SK-N-SH (cell line): Measurements from ENCODE around the gene FDX2. TPM values are rescaled to one million over a fixed set of nuclear protein-coding genes. Genes with fewer than 3 reads are reported as not detected.

Experiments used
- CTCF ChIA-PET: fragments of 300-600, 350-600 bp; formaldehyde crosslinking; extraction: SDS; loops from one replicate; lab custom pipeline; 2021; lab: Yijun Ruan, JAX
- POLR2A ChIA-PET: fragments of 350-600 bp; sonication (Branson Sonifier 250); formaldehyde crosslinking; extraction: SDS; loops from one replicate; lab custom pipeline; 2020; ENCODE audit warnings: antibody characterized with exemption, inconsistent platforms; lab: Yijun Ruan, JAX
- DNase-seq: peaks from one replicate; pipeline ENCODE4 v3.0.0; 2012
- H2AFZ ChIP-seq: fragments of 200-600 bp; sonication (generic); 2 replicates; pipeline ENCODE4 v1.8.1; 2016; ENCODE audit warnings: antibody characterized with exemption, mild to moderate bottlenecking, low read depth
- H3F3A ChIP-seq: fragments of 200-600 bp; sonication (generic); replicated peaks from 2 replicates; pipeline ENCODE3; 2016; ENCODE audit warnings: antibody characterized with exemption, mild to moderate bottlenecking; ENCODE audit not compliant: insufficient read depth
- H3K27ac ChIP-seq, 2 experiments: fragments of 200-500 bp in 1 of 2; fragments of 200-600 bp in 1 of 2; sonication (Bioruptor generic) in 1 of 2; sonication (generic), shearing (Covaris generic) in 1 of 2; 2 replicates each; pipeline versions ENCODE4 v1.5.1 to v1.6.1; 2014 to 2016; ENCODE audit warnings: low read depth in 2 of 2, inconsistent platforms in 1 of 2, low read length in 1 of 2, mild to moderate bottlenecking in 1 of 2, mixed read lengths in 1 of 2
- H3K27me3 ChIP-seq: fragments of 200-600 bp; sonication (generic), shearing (Covaris generic); 2 replicates; pipeline ENCODE4 v1.6.1; 2016; ENCODE audit warnings: mixed run types; ENCODE audit not compliant: insufficient read depth
- H3K36me3 ChIP-seq, 2 experiments: fragments of 200-500 bp in 1 of 2; fragments of 200-600 bp in 1 of 2; sonication (Bioruptor generic) in 1 of 2; sonication (generic) in 1 of 2; replicated peaks in 1 of 2; 2 replicates each; pipeline versions ENCODE3 to v1.5.1; 2014 to 2016; ENCODE audit warnings: low read length in 1 of 2, mild to moderate bottlenecking in 1 of 2; ENCODE audit not compliant: insufficient read depth in 2 of 2, control insufficient read depth in 1 of 2
- H3K4me1 ChIP-seq, 2 experiments: fragments of 200-500 bp in 1 of 2; fragments of 200-600 bp in 1 of 2; sonication (Bioruptor generic) in 1 of 2; sonication (generic), shearing (Covaris generic) in 1 of 2; 2 replicates each; pipeline versions ENCODE4 v1.5.1 to v1.6.1; 2014 to 2016; ENCODE audit warnings: low read depth in 1 of 2, low read length in 1 of 2, mixed run types in 1 of 2; ENCODE audit not compliant: insufficient read depth in 2 of 2, control insufficient read depth in 1 of 2
- H3K4me2 ChIP-seq: fragments of 200-600 bp; sonication (generic), shearing (Covaris generic); 2 replicates; pipeline ENCODE4 v1.6.1; 2017; ENCODE audit warnings: mixed run types
- H3K4me3 ChIP-seq, 2 experiments: fragments of 200-500 bp in 1 of 2; fragments of 200-600 bp in 1 of 2; sonication (Bioruptor generic) in 1 of 2; sonication (generic), shearing (Covaris generic) in 1 of 2; 2 replicates each; pipeline versions ENCODE4 v1.5.1 to v1.8.1; 2014 to 2016; ENCODE audit warnings: low read depth in 2 of 2, inconsistent platforms in 1 of 2, low read length in 1 of 2, mild to moderate bottlenecking in 1 of 2, mixed read lengths in 1 of 2, moderate library complexity in 1 of 2
- H3K79me2 ChIP-seq: fragments of 200-600 bp; sonication (generic); 2 replicates; pipeline ENCODE4 v1.8.1; 2017; ENCODE audit warnings: mild to moderate bottlenecking; ENCODE audit not compliant: insufficient read depth
- H3K9ac ChIP-seq: fragments of 200-600 bp; sonication (generic); 2 replicates; pipeline ENCODE4 v1.6.1; 2017; ENCODE audit warnings: mixed run types
- H3K9me2 ChIP-seq: fragments of 200-600 bp; sonication (generic); 2 replicates; pipeline ENCODE4 v1.6.1; 2017; ENCODE audit warnings: mixed run types
- H3K9me3 ChIP-seq: fragments of 200-600 bp; sonication (generic); 2 replicates; pipeline ENCODE4 v1.6.1; 2017; ENCODE audit warnings: mixed run types, mild to moderate bottlenecking, moderate library complexity
- H4K20me1 ChIP-seq: fragments of 200-600 bp; sonication (generic); 2 replicates; pipeline ENCODE4 v1.6.1; 2017; ENCODE audit warnings: mild to moderate bottlenecking, mixed run types; ENCODE audit not compliant: insufficient read depth
- CHD2 ChIP-seq: fragments of 150-350 bp; IDR thresholded peaks from 2 replicates; pipeline ENCODE4 v1.6.1; 2018; ENCODE audit warnings: low read length; ENCODE audit not compliant: partially characterized antibody
- CTCF ChIP-seq: fragments of 200-600 bp; sonication (generic); IDR thresholded peaks from 2 replicates; pipeline ENCODE4 v1.6.1; 2017; ENCODE audit warnings: antibody characterized with exemption, mild to moderate bottlenecking, moderate library complexity
- EP300 ChIP-seq, 2 experiments: IDR thresholded peaks; 2 replicates each; pipeline versions ENCODE4 v1.4.0 to v1.6.1; 2012; ENCODE audit warnings: borderline replicate concordance in 1 of 2, low read depth in 1 of 2, low read length in 1 of 2
- FOXJ3 ChIP-seq: sonication (generic); formaldehyde crosslinking; IDR thresholded peaks from 2 replicates; pipeline ENCODE4 v1.5.1; 2020; ENCODE audit warnings: mild to moderate bottlenecking, missing genetic modification reagents
- JUND ChIP-seq: IDR thresholded peaks from 2 replicates; pipeline ENCODE4 v1.4.0; 2012
- MAX ChIP-seq: IDR thresholded peaks from 2 replicates; pipeline ENCODE4 v1.4.0; 2012; ENCODE audit warnings: low read depth
- RCOR1 ChIP-seq: fragments of 150-350 bp; IDR thresholded peaks from 2 replicates; pipeline ENCODE4 v1.6.1; 2017; ENCODE audit warnings: antibody characterized with exemption, low read length
- REST ChIP-seq: IDR thresholded peaks from 2 replicates; pipeline ENCODE4 v1.6.1; 2012; ENCODE audit warnings: mild to moderate bottlenecking, low read depth, low read length, moderate library complexity
- RFX5 ChIP-seq: IDR thresholded peaks from 2 replicates; pipeline ENCODE4 v1.6.1; 2012; ENCODE audit warnings: mild to moderate bottlenecking, improper control_type of control experiment, low read length
- RXRA ChIP-seq: IDR thresholded peaks from 2 replicates; pipeline ENCODE4 v1.4.0; 2012; ENCODE audit warnings: low read depth, mild to moderate bottlenecking, borderline replicate concordance
- SMC3 ChIP-seq: IDR thresholded peaks from 2 replicates; pipeline ENCODE4 v1.6.1; 2012; ENCODE audit warnings: low read depth, low read length, improper control_type of control experiment
- TEAD4 ChIP-seq: IDR thresholded peaks from 2 replicates; pipeline ENCODE4 v1.4.0; 2012; ENCODE audit warnings: mild to moderate bottlenecking, borderline replicate concordance; ENCODE audit not compliant: insufficient read depth
- USF2 ChIP-seq: fragments of 150-350 bp; IDR thresholded peaks from 2 replicates; pipeline ENCODE4 v1.6.1; 2017; ENCODE audit warnings: antibody characterized with exemption, low read length, low read depth, borderline replicate concordance
- YY1 ChIP-seq: IDR thresholded peaks from 2 replicates; pipeline ENCODE4 v1.4.0; 2012; ENCODE audit warnings: low read depth, mild to moderate bottlenecking
- ZBTB33 ChIP-seq: IDR thresholded peaks from 2 replicates; pipeline ENCODE4 v1.4.0; 2012; ENCODE audit warnings: low read depth, borderline replicate concordance
- WGBS: methylation state at CpG from one replicate; pipeline ENCODE4 v1.1.6; 2017; ENCODE audit warnings: low lambda C conversion rate; 5-methylcytosine and 5-hydroxymethylcytosine counted together
- polyA plus RNA-seq, 3 experiments: library from polyadenylated mRNA; depleted of rRNA; stranded (reverse); fragments of >200 nt; gene quantifications; 2 replicates each; pipeline ENCODE4 v1.2.3, GENCODE V29; 2012

The FDX2 gene
- polyA plus RNA-seq, 1 of the 3 experiments (the other 2 are of a cell fraction): 45.8 TPM

- H2AFZ ChIP-seq: no peak overlapping the region
- WGBS: 92% methylated on average over 10 of the region's 13 CpGs
- ChIA-PET CTCF (interaction anchor here (1.2 kb wide), 1 partner anchor 29 kb away, joined by 3 read pairs; the partner anchor contains the start of gene ICAM5), POLR2A (no interaction called here)
- H3K9ac ChIP-seq: no peak overlapping the region
- H3K79me2 ChIP-seq: peaks cover 12% of the 10 kb centered on the region; the same call in 1 of the 2 replicates
- no peaks in the 10 kb centered on the region for H3K27me3 ChIP-seq
- peaks cover 6% of the 10 kb centered on the region for H3F3A ChIP-seq
- H4K20me1 ChIP-seq: no peaks in the 10 kb centered on the region
- TF ChIP-seq MAX: no peak
- TF ChIP-seq TEAD4: no peak
- no peak for TF ChIP-seq RFX5
- TF ChIP-seq REST: no peak
- no peak for TF ChIP-seq CHD2
- H3K9me2 ChIP-seq: no peaks in the 10 kb centered on the region
- H3K27ac ChIP-seq: no peak overlapping the region
- H3K4me3 ChIP-seq: no peak overlapping the region
- DNase-seq: no peak
- H3K36me3 ChIP-seq: peaks cover 0 to 38% of the 10 kb centered on the region in 2 experiments
- H3K4me1 ChIP-seq: peaks cover 0 to 17% of the 10 kb centered on the region in 2 experiments; a peak in 1 of 4 replicates
- no peak overlapping the region for H3K4me2 ChIP-seq
- H3K9me3 ChIP-seq: no peaks in the 10 kb centered on the region
Observed at GRCh38 chr19:10318807-10319682, 3.2 kb upstream of the FDX2 start.

- Histone ChIP-seq H3K27ac (no peak overlapping the region), H3K79me2 (peaks cover 12% of the 10 kb centered on the region; the same call in 1 of the 2 replicates), H3K36me3 (peaks cover 4 to 36% of the 10 kb centered on the region in 2 experiments), H3K9me2 (no peaks in the 10 kb centered on the region), H3K4me2 (no peak overlapping the region), H3K4me3 (no peak overlapping the region), H3K4me1 (peaks cover 0 to 17% of the 10 kb centered on the region in 2 experiments; a peak in 1 of 4 replicates), H3K9me3 (no peaks in the 10 kb centered on the region), H3K27me3 (no peaks in the 10 kb centered on the region), H3K9ac (no peak overlapping the region), H4K20me1 (no peaks in the 10 kb centered on the region), H3F3A (peaks cover 6% of the 10 kb centered on the region), H2AFZ (no peak overlapping the region)
- WGBS: 94% methylated on average over 13 of the region's 15 CpGs
- ChIA-PET CTCF (interaction anchor here (1.2 to 3.2 kb wide), 3 partner anchors 26 to 48 kb away, joined by 3 to 16 read pairs (median 6); partner anchors contain the start of genes ICAM1 and ICAM5), POLR2A (no interaction called here)
- no peak for DNase-seq
- TF ChIP-seq FOXJ3 (CRISPR knock-in tag) (no peak), EP300 (IDR thresholded peaks at IDR 0.05; ENCODE audit: borderline replicate concordance in 1 of 2, low read depth in 1 of 2, low read length in 1 of 2) (no peak), RXRA (no peak), JUND (no peak), SMC3 (no peak), USF2 (no peak), YY1 (no peak), ZBTB33 (no peak), RCOR1 (no peak), CTCF (no peak)
Observed at GRCh38 chr19:10317857-10318462, 2.1 kb upstream of the FDX2 start.
